NCI-H2227 treated with DMSO at 0.1 percent for 48 hours (cell line): ENCODE measurements around the gene SASS6.

Experiments used
- DNase-seq: peaks from one replicate; lab custom pipeline; 2025; lab: John Stamatoyannopoulos, UW

Gene SASS6

DNA sequence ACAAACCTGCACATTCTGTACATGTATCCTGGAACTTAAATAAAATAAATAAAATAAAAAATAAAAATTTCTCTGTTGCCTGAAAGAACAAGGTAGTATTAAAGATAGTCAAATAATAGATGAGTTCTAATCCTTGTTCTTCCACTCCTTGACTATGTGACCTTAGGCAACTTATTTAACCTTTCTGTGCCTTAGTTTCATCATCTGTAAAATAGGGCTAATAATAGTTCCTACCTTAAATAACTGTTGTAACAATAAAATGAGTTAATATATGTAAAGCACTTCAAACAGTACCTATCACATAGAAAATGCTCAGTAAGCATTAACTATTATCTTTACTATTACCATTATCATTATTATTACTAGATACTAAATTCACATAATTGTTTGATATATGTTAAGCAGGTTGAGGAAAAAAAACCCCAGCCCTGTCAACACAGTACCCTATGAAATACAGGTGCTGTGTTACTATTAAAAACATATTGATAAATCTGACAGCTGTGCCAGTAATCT lies 23.1 kb downstream of the SASS6 start:
- no peak for DNase-seq

DNA sequence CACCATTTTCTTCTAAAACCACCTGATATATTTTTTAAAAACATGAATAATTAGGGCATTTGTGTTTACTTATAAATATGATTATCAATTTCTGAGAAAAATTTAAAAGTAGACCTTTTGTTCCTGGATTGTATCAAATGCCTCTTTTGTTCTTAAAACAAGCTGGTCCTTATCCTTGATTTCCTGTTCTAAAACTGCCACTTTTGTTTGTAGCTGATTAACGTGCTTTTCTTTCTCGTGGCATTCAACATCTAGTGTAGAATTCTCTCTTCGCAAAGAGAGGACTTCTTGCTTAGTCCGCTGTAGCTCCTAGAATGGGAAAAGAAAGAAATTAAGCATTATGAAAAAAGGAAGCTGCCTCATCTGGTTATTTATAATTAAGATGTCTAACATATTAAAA lies 25.0 kb downstream of the SASS6 start:
- DNase-seq: no peak

DNA sequence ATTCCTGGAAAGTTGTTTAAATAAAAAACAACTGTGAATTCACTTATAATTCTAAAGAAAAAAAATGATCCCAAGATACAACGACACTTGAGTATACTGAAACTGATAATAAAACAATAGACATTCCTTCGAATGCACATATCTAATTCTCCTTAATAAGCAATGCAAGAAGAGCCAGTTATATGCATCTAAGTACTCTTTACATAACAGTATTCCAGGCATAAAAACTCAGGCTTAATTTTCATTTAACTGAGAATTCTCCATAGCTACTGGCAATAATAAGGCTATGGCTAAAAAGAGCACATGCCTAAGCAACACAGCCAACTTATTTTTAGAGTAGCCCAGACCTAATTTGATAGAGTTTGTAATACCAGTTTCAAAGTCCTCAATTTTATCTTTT lies 31.2 kb downstream of the SASS6 start:
- DNase-seq: no peak

DNA sequence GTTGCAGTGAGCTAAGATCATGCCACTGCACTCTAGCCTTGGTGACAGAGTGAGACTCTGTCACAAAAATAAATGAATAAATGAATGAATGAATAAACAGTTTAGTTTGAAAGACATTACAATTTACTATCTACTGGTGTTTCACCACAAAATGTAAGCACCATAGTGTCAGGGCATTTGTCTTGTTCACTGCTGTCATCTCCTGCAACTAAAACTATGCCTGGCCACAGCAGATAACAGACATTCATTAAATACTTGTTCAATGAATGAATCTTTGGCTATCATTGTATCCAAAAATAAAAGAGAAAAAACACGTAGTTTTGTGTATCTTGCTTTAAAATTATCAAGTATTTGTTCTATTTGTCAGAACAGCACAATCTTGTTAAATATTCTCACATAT lies 32.5 kb downstream of the SASS6 start:
- no peak for DNase-seq

DNA sequence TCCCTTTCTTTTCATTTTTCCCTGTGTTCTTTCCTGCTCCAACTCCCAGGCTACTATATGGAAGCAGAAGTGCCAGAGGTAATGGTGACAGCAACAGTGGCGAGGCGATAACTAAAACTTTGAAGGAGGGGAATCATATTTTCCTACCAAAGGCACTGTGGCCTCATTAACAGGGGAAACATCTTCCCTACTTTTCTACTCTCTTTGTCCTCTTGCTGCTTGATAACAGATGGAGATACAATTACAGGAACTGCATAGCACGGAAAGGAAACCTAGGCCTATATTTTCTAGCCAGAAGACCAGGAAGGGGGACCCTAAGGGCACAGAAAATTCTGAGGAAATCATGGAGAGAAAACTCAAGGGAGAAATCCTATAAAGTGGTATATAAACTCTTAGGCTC lies 42.3 kb downstream of the SASS6 start:
- DNase-seq: no peak

DNA sequence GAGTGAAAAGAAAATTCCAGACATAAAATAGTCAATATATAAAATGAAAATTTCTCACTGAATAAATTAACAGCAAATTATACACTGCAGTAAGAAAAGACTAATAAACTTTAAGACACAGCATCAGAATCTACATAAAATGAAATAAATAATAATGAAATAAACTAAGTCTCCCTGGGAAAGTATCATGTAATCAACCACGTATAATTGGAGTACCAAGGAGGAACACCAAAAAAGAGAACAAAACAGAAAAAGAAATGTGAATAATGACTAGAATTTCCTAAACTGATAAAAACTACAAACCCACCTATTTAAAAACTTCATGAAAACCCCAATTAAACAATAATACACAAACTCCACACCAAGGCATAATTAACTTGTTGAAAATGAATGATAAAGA lies 43.6 kb downstream of the SASS6 start:
- no peak for DNase-seq

DNA sequence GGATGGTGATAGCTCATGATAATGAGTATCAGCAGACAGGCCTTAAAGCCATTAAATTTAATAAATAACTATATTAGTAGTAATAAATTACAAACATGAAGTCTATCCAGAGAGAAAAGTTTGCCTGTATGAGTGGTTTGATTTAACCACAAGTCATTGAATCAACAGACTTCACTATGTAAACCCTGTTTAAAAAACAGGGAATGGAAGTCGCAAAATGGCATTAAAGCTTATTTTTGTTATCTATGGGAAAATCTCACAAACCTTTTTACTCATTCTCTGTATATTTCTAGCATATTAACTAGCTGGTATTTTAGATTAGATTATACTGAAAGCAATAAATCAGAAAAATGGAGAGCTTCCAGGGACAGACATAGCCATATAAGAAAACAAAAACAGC lies 45.3 kb downstream of the SASS6 start:
- no peak for DNase-seq

DNA sequence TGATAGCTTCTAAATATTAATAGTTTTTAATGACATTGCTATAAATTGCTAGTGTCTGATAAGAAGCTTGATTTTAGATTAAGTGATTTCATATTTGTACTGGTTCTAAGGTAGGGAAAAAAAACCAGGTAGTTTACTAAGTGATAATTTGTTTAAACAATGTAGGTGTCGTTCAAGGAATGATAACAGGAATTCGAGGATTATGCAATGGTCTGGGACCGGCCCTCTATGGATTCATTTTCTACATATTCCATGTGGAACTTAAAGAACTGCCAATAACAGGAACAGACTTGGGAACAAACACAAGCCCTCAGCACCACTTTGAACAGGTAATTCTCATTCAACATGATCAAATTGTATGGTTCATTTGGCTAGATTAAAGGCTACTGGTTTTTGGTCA lies 52.4 kb downstream of the SASS6 start:
- DNase-seq: no peak

DNA sequence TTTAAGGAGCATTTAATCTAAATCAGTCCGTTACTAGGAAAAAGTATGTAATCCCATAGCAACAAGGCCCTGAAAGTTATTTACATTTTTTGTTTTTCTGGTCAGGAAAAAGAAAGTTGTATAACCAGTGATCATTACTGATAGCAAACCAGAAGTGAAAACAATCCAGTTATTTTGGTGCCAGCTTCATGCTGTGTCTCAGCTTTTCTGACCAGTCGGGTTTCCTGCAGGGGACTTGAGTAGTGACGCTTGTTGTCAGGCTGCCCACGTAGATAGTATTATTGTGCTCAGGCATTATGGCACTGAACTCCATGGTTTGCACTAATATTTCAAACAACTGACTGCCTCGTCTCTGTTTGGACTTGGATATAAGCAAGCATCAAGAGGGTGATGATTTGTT lies 55.2 kb downstream of the SASS6 start:
- DNase-seq: no peak

DNA sequence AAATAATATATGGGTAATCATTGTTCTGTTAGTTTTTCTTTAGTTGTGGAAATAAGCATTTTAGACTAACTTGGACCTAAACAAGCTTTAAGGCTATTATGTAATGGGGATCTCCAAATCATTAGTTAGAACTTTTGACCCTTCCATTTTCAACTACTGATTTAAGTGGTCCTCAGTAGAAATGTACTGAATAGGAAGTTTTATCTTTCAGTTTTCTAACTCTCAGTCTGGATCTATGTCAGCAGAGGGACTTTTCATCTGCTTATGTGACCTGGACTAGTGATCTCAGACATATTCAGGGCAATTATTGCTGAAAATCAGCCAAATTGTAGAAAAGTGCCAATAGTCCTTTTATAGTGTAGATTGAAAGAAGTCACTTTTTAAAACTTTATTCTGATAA lies 56.0 kb downstream of the SASS6 start:
- DNase-seq: no peak

DNA sequence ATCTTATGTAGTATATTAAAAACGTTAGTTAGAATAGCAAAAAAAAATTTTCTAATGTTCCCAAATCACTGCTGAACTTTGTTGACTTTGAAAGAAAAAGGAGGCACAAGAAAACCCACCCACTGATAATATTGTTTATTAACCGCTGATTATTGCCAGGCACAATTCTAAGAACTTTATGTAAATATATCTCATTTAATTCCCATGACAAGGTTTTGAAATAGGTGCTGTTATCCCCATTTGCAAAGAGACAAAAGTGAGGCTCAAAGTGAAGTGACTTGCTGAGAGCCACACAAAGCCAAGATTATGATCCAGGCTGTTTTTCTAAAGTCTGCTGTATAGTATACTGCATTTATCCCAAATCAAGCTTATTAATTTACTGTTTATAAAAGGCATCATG lies 56.4 kb downstream of the SASS6 start:
- DNase-seq: no peak

DNA sequence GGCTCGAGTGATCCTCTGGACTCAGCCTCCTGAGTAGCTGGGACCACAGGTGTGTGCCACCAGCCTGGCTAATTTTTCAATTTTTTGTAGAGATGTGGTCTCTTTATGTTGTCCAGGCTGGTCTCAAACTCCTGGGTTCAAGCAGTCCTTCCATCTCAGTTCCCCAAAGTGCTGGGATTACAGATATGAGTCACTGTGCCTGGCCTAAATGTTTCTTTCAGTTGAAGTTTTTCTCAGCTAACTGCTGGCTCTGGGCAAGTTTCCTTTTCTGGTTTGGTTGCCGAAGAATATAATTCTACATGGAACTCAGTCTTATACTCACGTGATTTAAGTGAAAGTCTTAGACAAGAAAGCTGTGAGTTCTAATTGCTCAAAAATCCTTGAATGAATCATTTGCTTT lies 57.0 kb downstream of the SASS6 start:
- DNase-seq: no peak

DNA sequence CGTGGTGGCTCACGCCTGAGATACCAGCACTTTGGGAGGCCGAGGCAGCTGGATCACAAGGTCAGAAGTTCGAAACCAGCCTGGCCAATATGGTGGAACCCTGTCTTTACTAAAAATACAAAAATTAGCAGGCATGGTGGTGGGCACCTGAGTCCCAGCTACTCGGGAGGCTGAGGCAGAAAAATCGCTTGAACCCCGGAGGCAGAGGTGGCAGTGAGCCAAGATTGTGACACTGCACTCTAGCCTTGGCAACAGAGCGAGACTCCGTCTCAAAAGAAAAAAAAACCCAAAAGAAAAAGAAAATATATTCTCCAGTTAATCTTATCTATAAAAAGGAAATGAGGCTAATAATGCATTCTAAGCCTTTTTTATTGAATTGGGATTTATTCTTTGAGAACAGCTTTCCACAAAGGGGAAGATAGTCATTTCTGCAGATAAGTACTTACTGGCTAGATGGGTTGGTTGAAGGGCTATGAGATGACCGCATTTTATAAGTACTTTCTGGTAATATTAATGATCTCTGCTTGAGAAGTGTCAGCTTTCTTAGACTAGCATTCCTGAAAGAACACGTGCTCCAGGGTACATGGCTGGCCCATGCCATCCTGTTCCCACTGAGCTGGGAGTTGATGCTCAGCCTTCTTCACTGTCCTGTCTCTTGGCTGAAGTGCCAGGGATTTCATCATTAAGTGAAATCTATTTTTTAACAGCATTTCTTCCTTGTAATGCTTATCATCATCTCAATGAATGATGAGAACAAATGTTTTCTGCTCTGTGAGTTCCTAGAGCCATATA lies 57.9 kb downstream of the SASS6 start:
- DNase-seq: no peak

DNA sequence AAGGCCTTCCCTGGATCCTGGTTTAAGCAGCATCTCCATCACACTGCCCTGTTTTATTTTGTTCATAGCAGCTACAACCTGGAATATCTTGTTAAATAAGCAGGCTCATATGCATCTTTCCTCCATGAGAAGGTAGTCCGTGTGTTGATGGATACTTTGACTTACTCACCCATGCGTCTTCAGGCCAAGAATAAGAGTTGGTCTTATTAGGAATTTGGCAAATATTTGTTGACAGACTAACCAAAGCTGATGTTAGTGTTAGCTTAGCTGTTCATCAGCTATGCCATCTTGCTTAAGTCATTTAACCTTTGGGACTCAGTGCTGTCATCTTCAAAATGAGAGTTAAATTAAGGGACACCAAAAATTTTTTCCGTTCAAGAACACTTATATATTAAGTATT lies 59.2 kb downstream of the SASS6 start:
- DNase-seq: no peak

DNA sequence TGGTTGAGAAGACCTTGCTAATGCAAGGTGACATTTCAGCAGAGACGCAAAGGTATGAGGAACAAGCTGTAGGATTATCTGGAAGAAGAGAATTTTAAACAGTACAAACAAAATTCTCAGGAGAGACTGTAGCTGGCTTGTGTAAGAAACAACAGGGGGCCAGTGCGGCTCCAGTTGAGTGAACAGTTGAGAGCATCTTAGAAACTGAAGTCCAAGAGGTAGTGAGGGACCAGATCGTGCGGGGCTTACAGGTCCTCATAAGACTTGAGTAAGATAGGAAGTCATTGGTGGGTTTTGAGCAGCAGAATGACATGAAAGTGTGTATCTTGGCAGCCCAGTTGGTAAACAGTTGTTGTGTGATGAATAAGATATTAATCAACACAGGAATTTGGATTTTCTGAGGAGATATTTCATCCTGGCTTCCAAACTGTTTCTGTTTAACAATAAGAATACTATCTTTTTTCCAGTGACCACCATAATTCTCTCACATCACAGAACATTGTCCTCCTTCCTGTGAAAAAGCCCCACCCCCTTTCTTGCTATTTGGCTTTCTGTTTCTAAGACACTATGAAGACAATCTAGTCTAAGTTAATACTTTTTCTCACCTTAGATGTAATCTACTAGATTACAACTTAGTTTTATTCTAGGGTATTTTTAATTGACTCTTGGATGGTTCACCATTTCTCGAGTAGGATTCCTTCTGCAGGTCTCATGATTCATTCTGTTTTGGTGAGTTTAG lies 62.4 kb downstream of the SASS6 start:
- no peak for DNase-seq

DNA sequence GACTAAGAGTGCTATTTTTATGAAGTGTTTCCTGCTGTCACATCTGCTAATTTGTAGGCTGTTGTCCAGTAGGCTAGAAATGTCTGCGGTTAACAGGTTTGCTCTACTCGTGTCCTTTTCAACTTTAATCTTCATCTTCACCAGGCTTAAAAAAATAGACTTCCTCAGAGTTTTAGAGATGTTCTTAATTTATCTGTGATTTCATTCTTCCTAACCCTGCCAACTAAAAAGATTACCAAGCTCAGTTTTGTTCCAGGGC lies 66.8 kb downstream of the SASS6 start:
- DNase-seq: no peak

DNA sequence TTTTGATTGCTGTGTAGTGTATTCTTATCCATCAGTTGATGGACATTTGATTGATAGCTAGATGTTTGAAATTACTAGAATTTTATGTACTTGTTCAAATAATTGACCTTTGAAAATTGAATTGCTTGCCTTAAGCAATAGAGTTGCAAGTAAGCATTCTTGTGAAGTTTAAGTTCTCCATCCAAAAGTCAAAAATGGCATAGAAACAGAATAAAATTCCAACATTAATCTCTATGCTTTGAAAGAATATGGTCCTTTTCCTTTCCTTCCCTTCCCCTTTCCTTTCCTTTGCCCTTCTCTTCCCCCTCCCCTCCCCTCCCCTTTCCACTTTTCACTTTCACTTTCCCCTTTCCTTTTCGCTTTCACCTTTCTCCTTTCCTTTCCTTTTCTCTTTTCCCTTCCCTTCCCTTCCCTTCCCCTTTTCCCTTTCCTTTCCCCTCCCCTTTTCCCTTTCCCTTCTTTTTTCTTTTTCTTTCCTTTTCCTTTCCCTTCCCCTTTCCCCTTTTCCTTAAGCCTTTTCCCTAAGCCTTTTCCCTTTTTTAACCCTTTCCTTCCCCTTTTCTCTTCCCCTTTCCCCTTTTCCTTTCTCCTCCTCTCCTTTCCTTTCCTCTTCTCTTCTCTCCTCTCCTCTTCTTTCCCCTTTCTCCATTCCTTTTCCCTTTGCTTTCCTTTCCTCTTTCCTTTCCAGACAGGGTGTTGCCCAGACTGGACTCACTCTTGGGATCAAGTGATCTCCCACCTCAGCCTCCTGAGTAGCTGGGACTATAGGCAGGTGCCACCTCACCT lies 67.4 kb downstream of the SASS6 start:
- no peak for DNase-seq

DNA sequence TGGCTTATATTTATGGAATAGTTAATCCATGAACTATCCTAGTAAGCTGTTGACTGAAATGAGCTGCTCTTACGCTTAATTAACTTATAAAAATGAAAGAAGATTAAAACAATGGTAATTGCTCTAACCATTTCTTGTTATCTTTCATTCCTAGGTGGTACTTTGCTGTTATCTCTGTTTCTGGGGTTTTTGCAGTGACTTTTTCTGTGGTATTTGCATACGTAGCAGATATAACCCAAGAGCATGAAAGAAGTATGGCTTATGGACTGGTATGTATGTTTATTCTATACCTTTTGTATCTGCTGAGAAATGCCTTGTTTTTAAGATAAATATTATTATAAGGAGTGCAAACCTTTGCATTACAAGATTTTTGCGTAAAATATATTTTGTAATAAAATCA lies 71.0 kb downstream of the SASS6 start:
- DNase-seq: no peak

DNA sequence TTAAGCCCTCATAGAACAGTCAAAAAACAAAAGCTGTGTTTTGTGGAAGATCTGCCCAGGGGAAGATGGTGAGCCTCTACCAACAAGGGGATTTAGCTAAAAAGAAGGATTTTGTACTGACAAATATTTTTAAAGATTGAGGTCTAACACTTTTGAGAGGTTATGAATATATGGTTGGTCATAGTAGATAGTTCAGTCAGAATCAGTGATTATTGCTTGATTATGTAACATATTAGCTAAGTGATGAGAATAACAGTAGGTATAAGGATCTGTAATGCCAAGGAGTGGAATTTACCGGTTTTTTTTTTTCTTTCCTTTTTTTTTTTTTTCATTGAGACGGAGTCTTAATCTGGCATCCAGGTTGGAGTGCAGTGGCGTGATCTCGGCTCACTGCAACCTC lies 79.0 kb downstream of the SASS6 start:
- DNase-seq: no peak

DNA sequence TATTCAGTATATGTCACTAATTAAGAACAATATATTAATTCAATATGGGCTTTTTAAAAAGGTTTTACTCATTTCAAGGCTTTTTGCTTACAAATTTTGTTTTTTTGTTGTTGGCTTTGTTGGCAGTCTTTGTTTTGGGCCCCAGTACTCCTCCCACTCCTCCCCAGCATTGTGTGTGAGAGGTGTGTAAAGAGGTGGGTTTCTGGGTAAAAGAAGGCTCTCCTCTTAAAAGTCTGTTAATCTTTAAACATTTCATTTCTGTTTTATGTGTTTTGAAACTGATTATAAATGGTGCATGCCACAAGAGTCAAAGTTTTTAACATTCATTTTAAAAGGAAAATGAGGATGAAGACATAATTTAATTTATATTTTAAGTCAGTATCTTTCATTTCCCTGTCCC lies 79.6 kb downstream of the SASS6 start:
- no peak for DNase-seq

DNA sequence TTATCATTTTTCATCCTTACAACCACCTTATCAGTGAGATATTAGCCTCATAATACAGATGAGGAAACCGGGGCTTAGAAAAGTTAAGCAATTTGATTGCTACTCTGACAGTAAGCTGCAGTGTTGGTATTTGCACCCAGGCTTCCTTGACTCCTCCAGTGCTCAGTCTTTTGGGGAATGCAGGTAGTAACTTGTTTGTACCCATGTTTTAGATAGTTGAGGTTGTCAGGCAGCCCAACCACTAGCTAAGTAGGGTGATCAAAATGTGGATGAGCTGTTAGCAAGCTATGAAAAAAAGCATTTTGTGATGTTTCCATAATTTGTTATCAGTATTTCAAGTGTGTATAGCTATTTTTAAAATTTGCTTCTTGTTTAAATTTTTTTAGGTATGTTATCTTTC lies 80.8 kb downstream of the SASS6 start:
- DNase-seq: no peak

DNA sequence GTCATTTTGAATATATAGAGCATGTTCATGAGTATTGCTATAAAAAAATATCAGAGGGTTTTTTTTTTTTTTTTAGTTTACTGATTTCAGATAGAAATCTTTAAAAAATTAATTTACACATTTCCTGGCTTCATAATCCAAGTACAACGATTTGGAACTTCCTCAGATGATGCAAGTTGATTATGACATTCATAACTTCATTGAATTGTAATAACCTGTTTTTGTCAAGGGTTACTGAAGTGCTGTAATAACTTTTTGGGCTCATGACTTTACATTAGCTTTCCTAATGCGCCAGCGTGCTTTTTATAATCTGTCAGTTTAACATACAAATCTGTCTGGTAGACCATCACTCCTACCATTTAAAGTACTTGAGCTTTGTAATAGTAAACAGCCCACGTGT lies 81.3 kb downstream of the SASS6 start:
- DNase-seq: no peak

DNA sequence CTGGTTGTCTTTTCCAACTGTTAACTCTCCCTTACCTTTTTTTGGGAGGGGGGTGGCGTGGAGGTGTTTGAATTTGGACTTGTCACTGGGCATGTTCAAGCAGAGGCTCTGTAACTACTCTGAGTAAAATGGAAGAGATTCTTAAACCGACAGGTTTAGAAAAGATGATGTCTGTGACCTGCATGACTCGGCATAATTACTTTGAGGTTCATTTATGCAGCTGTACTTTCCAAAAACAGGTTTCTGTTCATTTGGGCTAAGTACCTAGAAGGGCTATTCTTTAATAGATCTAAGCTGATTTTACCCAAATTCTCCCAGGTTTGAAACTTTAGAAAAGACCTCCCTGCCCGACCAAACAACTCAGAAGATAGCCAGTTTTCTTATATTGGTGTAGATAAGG lies 82.6 kb downstream of the SASS6 start:
- DNase-seq: no peak
